K562 (cell line): ENCODE data around the gene NINJ1. TPM values are rescaled to one million over a fixed set of nuclear protein-coding genes. Genes with fewer than 3 reads are reported as not detected.
A peak's percentile ranks its signal among the peaks of the same experiment; 100 is the strongest.

Experiments used
- ATF1 ChIP-seq, 2 experiments: fragments of 450-650 bp in 1 of 2; IDR thresholded peaks; 2 replicates each; pipeline ENCODE4 v1.6.1; 2016; ENCODE audit warnings: missing compliant biosample characterization in 1 of 2, missing genetic modification characterization in 1 of 2
- CBX5 ChIP-seq: IDR thresholded peaks from 2 replicates; pipeline ENCODE4 v1.6.1; 2014; ENCODE audit warnings: low read depth, borderline replicate concordance
- CHD7 ChIP-seq: fragments of 200-600 bp; sonication (generic); IDR thresholded peaks from one replicate; pipeline ENCODE4 v1.6.1; 2012; ENCODE audit warnings: mild to moderate bottlenecking, low read depth, low read length, inconsistent platforms
- E2F5 ChIP-seq: sonication (generic); formaldehyde crosslinking; IDR thresholded peaks from 2 replicates; pipeline ENCODE4 v1.8.0; 2022; ENCODE audit warnings: mild to moderate bottlenecking, missing genetic modification reagents
- FOXK2 ChIP-seq, 2 experiments: fragments of 450-650 bp; IDR thresholded peaks in 1 of 2; conservative IDR thresholded peaks in 1 of 2; 2 replicates each; pipeline ENCODE4 v1.6.1; 2016; ENCODE audit warnings: low read depth in 2 of 2, mild to moderate bottlenecking in 1 of 2
- HDAC2 ChIP-seq: fragments of 450-650 bp; IDR thresholded peaks from 2 replicates; pipeline ENCODE4 v1.6.1; 2016; ENCODE audit warnings: mild to moderate bottlenecking
- L3MBTL2 ChIP-seq: fragments of 450-650 bp; IDR thresholded peaks from 2 replicates; pipeline ENCODE4 v1.6.1; 2016; ENCODE audit warnings: mild to moderate bottlenecking, moderate library complexity
- MAZ ChIP-seq, 2 experiments: fragments of 450-650 bp in 1 of 2; sonication (generic) in 1 of 2; formaldehyde crosslinking; IDR thresholded peaks in 1 of 2; conservative IDR thresholded peaks in 1 of 2; 2 replicates each; pipeline versions ENCODE4 v1.4.0 to v1.5.0; 2020; ENCODE audit warnings: mild to moderate bottlenecking in 1 of 2, missing genetic modification reagents in 1 of 2
- MXI1 ChIP-seq: IDR thresholded peaks from 2 replicates; pipeline ENCODE4 v1.6.1; 2011; ENCODE audit warnings: low read depth, mild to moderate bottlenecking, improper control_type of control experiment, low read length
- PKNOX1 ChIP-seq: fragments of 450-650 bp; IDR thresholded peaks from 2 replicates; pipeline ENCODE4 v1.6.1; 2016
- PRMT5 ChIP-seq: sonication (generic); formaldehyde crosslinking; IDR thresholded peaks from 2 replicates; pipeline ENCODE4 v1.5.0; 2020; ENCODE audit warnings: missing genetic modification reagents
- STAT5A ChIP-seq: IDR thresholded peaks from 2 replicates; pipeline ENCODE4 v1.6.1; 2012; ENCODE audit warnings: low read length, inconsistent platforms, borderline replicate concordance
- TAF7 ChIP-seq: fragments of 450-650 bp; IDR thresholded peaks from 2 replicates; pipeline ENCODE4 v1.6.1; 2016; ENCODE audit warnings: missing genetic modification characterization, missing compliant biosample characterization
- ZFPM2 ChIP-seq: fragments of 250-450 bp; sonication (Bioruptor Pico); IDR thresholded peaks from 2 replicates; pipeline ENCODE4 v1.5.1; 2022; ENCODE audit warnings: mild to moderate bottlenecking
- ZKSCAN3 ChIP-seq: fragments of 250-450 bp; sonication (Bioruptor Pico); IDR thresholded peaks from 2 replicates; pipeline ENCODE4 v1.4.0; 2020
- ZNF707 ChIP-seq: fragments of 250-450 bp; sonication (Bioruptor Pico); conservative IDR thresholded peaks from 2 replicates; pipeline ENCODE4 v1.8.0; 2022; ENCODE audit warnings: inconsistent platforms, mild to moderate bottlenecking, moderate library complexity
- ZNF766 ChIP-seq: fragments of 200-800 bp; sonication (Bioruptor generic); conservative IDR thresholded peaks from 2 replicates; pipeline ENCODE4 v1.6.1; 2016; ENCODE audit warnings: missing genetic modification characterization, missing compliant biosample characterization
- ZNF778 ChIP-seq: fragments of 450-650 bp; formaldehyde crosslinking; IDR thresholded peaks from 2 replicates; pipeline ENCODE4 v1.4.0; 2020; ENCODE audit warnings: mild to moderate bottlenecking, moderate library complexity
- polyA plus RNA-seq, 8 experiments: library from polyadenylated mRNA; depleted of rRNA in 4 of 8; stranded (reverse) in 5 of 8; unstranded in 3 of 8; fragments of >200 nt; fragmentation: Nextera tagmentation in 2 of 8; fragmentation: Illumina TruSeq in 1 of 8; extraction: Ambion mirVana in 2 of 8; extraction: Trizol in 1 of 8; gene quantifications; 2 replicates each; pipeline versions ENCODE4 v1.2.1 to v1.2.3, GENCODE V29; 2011 to 2014; ENCODE audit warnings: inconsistent platforms in 1 of 8, missing spikeins in 1 of 8
- total RNA-seq, 7 experiments: library from RNA; depleted of rRNA in 6 of 7; stranded (reverse); fragments of >200 nt in 6 of 7; fragmentation: Illumina TruSeq in 2 of 7; extraction: Trizol in 2 of 7; gene quantifications; 2 replicates each; pipeline versions ENCODE4 v1.2.1 to v1.2.3, GENCODE V29; 2011 to 2021; ENCODE audit warnings: low replicate concordance in 1 of 7

Gene NINJ1
- total and polyA plus RNA-seq, 9 of the 15 experiments (the other 6 are each of a cell fraction or from before 2014, with no cell fraction given) = 0.13 to 8.4 (median 4.9) TPM

GRCh38 chr9:93133681-93134014, 403 bp downstream of the NINJ1 start (continued):
- no peak for TF ChIP-seq CHD7
- TF ChIP-seq ZNF778 (CRISPR knock-in tag) = no peak
- no peak for TF ChIP-seq FOXK2 (conservative IDR thresholded peaks at IDR 0.05 in 1 of 2, IDR thresholded peaks at IDR 0.05 in 1 of 2; ENCODE audit: low read depth in 2 of 2)
- TF ChIP-seq ZFPM2 (CRISPR knock-in tag) = no peak
- TF ChIP-seq ATF1 (CRISPR knock-in tag; IDR thresholded peaks at IDR 0.05) = no peak
- TF ChIP-seq ATF1 (tag; IDR thresholded peaks at IDR 0.05) = peak; percentile 48; the same call in 1 of the 2 replicates
- TF ChIP-seq HDAC2 = no peak
- peak in 1 of 2 experiments; percentile 20; a peak in 2 of 4 replicates for TF ChIP-seq MAZ (CRISPR knock-in tag; conservative IDR thresholded peaks at IDR 0.05 in 1 of 2, IDR thresholded peaks at IDR 0.05 in 1 of 2)
- no peak for TF ChIP-seq STAT5A
- no peak for TF ChIP-seq TAF7
- TF ChIP-seq L3MBTL2 = peak; percentile 70
- TF ChIP-seq E2F5 (CRISPR knock-in tag) = no peak
- no peak for TF ChIP-seq PKNOX1
- TF ChIP-seq ZKSCAN3 (CRISPR knock-in tag) = no peak
- TF ChIP-seq PRMT5 (CRISPR knock-in tag) = no peak
- TF ChIP-seq ZNF766 (CRISPR knock-in tag) = peak; percentile 57; the same call in 1 of the 2 replicates
- no peak for TF ChIP-seq ZNF707 (CRISPR knock-in tag)
- no peak for TF ChIP-seq MXI1
- no peak for TF ChIP-seq CBX5
